GM12892 (cell line): ENCODE data around the gene FBXW4.

Experiments used
- POLR2AphosphoS5 ChIP-seq: IDR thresholded peaks from 2 replicates; pipeline ENCODE4 v1.6.1; 2011; ENCODE audit warnings: low read depth, low read length, control low read depth
- TAF1 ChIP-seq: IDR thresholded peaks from 2 replicates; pipeline ENCODE4 v1.6.1; 2011; ENCODE audit warnings: low read depth, mild to moderate bottlenecking, control low read depth, low read length, borderline replicate concordance

DNA sequence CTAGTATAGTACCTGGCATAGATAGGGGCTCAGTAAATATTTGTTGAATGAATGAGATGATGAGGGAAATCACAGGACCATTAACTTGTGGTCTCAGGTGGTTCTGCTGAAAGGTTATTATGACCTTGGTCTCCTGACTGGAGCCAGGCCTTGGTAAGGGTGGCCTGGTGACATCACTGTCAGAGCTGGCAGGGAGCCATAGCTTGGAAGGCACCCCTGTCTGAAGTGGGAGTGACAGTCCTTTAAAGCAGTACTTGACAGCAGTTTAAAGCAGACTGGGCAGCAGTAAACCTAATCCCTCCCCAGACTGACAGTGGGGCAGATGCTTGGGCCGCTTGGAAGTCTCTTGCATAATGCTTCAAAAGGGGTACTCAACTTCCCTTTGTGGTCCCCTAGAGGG lies 93.4 kb downstream of the FBXW4 start:
- no peak for TF ChIP-seq POLR2AphosphoS5
- TF ChIP-seq TAF1, result no peak
